HepG2 (cell line): Measurements from ENCODE around the gene DNAJB11. TPM values are rescaled to one million over a fixed set of nuclear protein-coding genes. Genes with fewer than 3 reads are reported as not detected.

Source experiments
- BCL6 ChIP-seq: IDR thresholded peaks from 2 replicates; pipeline ENCODE4 v1.6.1; 2016; ENCODE audit warnings: missing genetic modification reagents, missing compliant biosample characterization
- CENPX ChIP-seq: sonication (generic); formaldehyde crosslinking; IDR thresholded peaks from 2 replicates; pipeline ENCODE4 v1.9.0; 2021; ENCODE audit warnings: mild to moderate bottlenecking, missing genetic modification reagents, moderate library complexity
- FIP1L1 ChIP-seq: fragments of 200-400 bp; formaldehyde crosslinking; IDR thresholded peaks from 2 replicates; pipeline ENCODE4 v1.6.1; 2018; ENCODE audit warnings: low read depth, mild to moderate bottlenecking, low read length, moderate library complexity, borderline replicate concordance; ENCODE audit not compliant: insufficient read depth
- FOXA3 ChIP-seq: IDR thresholded peaks from 2 replicates; pipeline ENCODE4 v1.6.1; 2016; ENCODE audit warnings: missing genetic modification reagents, missing compliant biosample characterization
- GABPA ChIP-seq, 2 experiments: IDR thresholded peaks; 2 replicates each; pipeline ENCODE4 v1.6.1; 2011 to 2016; ENCODE audit warnings: low read depth in 2 of 2, low read length in 1 of 2, missing biosample characterization in 1 of 2, missing genetic modification characterization in 1 of 2
- GTF2F1 ChIP-seq: fragments of 150-350 bp; IDR thresholded peaks from 2 replicates; pipeline ENCODE4 v1.6.1; 2014; ENCODE audit warnings: low read length
- RAD21 ChIP-seq: fragments of 450-650 bp; formaldehyde crosslinking; IDR thresholded peaks from 2 replicates; pipeline ENCODE4 v1.5.0; 2020; ENCODE audit warnings: mild to moderate bottlenecking
- RORA ChIP-seq: sonication (generic); formaldehyde crosslinking; IDR thresholded peaks from 2 replicates; pipeline ENCODE4 v1.5.0; 2020; ENCODE audit warnings: mild to moderate bottlenecking, missing genetic modification reagents, moderate library complexity
- RXRB ChIP-seq: IDR thresholded peaks from 2 replicates; pipeline ENCODE4 v1.6.1; 2016; ENCODE audit warnings: borderline replicate concordance, missing genetic modification reagents, missing compliant biosample characterization
- SAP130 ChIP-seq: IDR thresholded peaks from 2 replicates; pipeline ENCODE4 v1.6.1; 2016; ENCODE audit warnings: low read depth
- TEAD3 ChIP-seq: optimal IDR thresholded peaks from 2 replicates; pipeline ENCODE3; 2016; ENCODE audit warnings: borderline replicate concordance
- THAP11 ChIP-seq: IDR thresholded peaks from 2 replicates; pipeline ENCODE4 v1.6.1; 2016; ENCODE audit warnings: missing biosample characterization, missing genetic modification reagents
- ZBED4 ChIP-seq: sonication (generic); formaldehyde crosslinking; IDR thresholded peaks from 2 replicates; pipeline ENCODE4 v1.4.0; 2020; ENCODE audit warnings: missing genetic modification reagents, borderline replicate concordance
- ZFP1 ChIP-seq: IDR thresholded peaks from 2 replicates; pipeline ENCODE4 v1.6.1; 2016
- ZNF17 ChIP-seq: sonication (generic); formaldehyde crosslinking; IDR thresholded peaks from 2 replicates; pipeline ENCODE4 v1.5.0; 2020; ENCODE audit warnings: mild to moderate bottlenecking, missing genetic modification reagents
- ZNF282 ChIP-seq: fragments of 450-650 bp; IDR thresholded peaks from 2 replicates; pipeline ENCODE4 v1.6.1; 2018; ENCODE audit not compliant: partially characterized antibody
- ZNF562 ChIP-seq: sonication (generic); formaldehyde crosslinking; IDR thresholded peaks from 2 replicates; pipeline ENCODE4 v1.8.0; 2022; ENCODE audit warnings: missing genetic modification reagents, borderline replicate concordance
- ZNF615 ChIP-seq: sonication (generic); formaldehyde crosslinking; IDR thresholded peaks from 2 replicates; pipeline ENCODE4 v1.5.0; 2020; ENCODE audit warnings: mild to moderate bottlenecking, missing genetic modification reagents, borderline replicate concordance
- polyA plus RNA-seq, 8 experiments: library from polyadenylated mRNA; depleted of rRNA in 3 of 8; stranded (reverse) in 7 of 8; unstranded in 1 of 8; fragments of >200 nt; fragmentation: Illumina TruSeq in 4 of 8; extraction: Trizol in 4 of 8; gene quantifications; 2 replicates each; pipeline versions ENCODE4 v1.2.1 to v1.2.3, GENCODE V29; 2011 to 2016; ENCODE audit warnings: low read depth in 4 of 8, missing spikeins in 1 of 8, mixed read lengths in 1 of 8; ENCODE audit not compliant: insufficient read depth in 1 of 8
- total RNA-seq, 5 experiments: library from RNA; depleted of rRNA; stranded (reverse); fragments of >200 nt; fragmentation: Illumina TruSeq; extraction: Trizol; gene quantifications; 2 replicates each; pipeline ENCODE4 v1.2.3, GENCODE V29; 2016; ENCODE audit warnings: low read depth in 1 of 5
- TF ChIP-seq, protein P1 (sequence below): sonication (generic); formaldehyde crosslinking; conservative IDR thresholded peaks from 2 replicates; pipeline ENCODE4 v1.8.0; 2022; ENCODE audit warnings: missing genetic modification reagents

Gene DNAJB11
- total and polyA plus RNA-seq, 2 of the 13 experiments (the other 11 are each of a cell fraction or from before 2014, with no cell fraction given), result 41.0 to 132 TPM

GRCh38 chr3:186540221-186540834 lies 30.2 kb upstream of the DNAJB11 start (continued):
- TF ChIP-seq ZNF562 (CRISPR knock-in tag) (no peak), ZBED4 (CRISPR knock-in tag) (no peak), GABPA (IDR thresholded peaks at IDR 0.05; ENCODE audit: low read depth, low read length) (no peak), GABPA (CRISPR knock-in tag; IDR thresholded peaks at IDR 0.05; ENCODE audit: low read depth) (no peak), ZNF282 (no peak), GTF2F1 (no peak), RXRB (CRISPR knock-in tag) (0 out of 2 replicates have a peak, but pooled peaks have one; percentile 12), FIP1L1 (no peak), ZFP1 (CRISPR knock-in tag) (no peak), FOXA3 (CRISPR knock-in tag) (peak; percentile 26; the same call in 1 of the 2 replicates), RORA (0 out of 2 replicates have a peak, but pooled peaks have one; percentile 79), RAD21 (CRISPR knock-in tag) (0 out of 2 replicates have a peak, but pooled peaks have one; percentile 40), BCL6 (CRISPR knock-in tag) (peak; percentile 27; the same call in 1 of the 2 replicates), TEAD3 (CRISPR knock-in tag) (peak; percentile 61), SAP130 (peak; percentile 32; the same call in 1 of the 2 replicates), ZNF615 (CRISPR knock-in tag) (no peak), THAP11 (CRISPR knock-in tag) (0 out of 2 replicates have a peak, but pooled peaks have one; percentile 21), CENPX (CRISPR knock-in tag) (no peak), ZNF17 (CRISPR knock-in tag) (no peak)
- TF ChIP-seq, protein P1, sequence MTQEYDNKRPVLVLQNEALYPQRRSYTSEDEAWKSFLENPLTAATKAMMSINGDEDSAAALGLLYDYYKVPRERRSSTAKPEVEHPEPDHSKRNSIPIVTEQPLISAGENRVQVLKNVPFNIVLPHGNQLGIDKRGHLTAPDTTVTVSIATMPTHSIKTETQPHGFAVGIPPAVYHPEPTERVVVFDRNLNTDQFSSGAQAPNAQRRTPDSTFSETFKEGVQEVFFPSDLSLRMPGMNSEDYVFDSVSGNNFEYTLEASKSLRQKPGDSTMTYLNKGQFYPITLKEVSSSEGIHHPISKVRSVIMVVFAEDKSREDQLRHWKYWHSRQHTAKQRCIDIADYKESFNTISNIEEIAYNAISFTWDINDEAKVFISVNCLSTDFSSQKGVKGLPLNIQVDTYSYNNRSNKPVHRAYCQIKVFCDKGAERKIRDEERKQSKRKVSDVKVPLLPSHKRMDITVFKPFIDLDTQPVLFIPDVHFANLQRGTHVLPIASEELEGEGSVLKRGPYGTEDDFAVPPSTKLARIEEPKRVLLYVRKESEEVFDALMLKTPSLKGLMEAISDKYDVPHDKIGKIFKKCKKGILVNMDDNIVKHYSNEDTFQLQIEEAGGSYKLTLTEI (CRISPR knock-in tag), result no peak
- TF ChIP-seq, all 625 proteins: peak for 27
